Germinal center (tissue), 1 donor: Measurements from ENCODE around the gene SH3PXD2A.

Source experiments
- DNase-seq: peaks from one replicate; pipeline ENCODE4 v3.0.0; 2012; ENCODE audit warnings: mixed read lengths, low spot score

Gene SH3PXD2A

DNA sequence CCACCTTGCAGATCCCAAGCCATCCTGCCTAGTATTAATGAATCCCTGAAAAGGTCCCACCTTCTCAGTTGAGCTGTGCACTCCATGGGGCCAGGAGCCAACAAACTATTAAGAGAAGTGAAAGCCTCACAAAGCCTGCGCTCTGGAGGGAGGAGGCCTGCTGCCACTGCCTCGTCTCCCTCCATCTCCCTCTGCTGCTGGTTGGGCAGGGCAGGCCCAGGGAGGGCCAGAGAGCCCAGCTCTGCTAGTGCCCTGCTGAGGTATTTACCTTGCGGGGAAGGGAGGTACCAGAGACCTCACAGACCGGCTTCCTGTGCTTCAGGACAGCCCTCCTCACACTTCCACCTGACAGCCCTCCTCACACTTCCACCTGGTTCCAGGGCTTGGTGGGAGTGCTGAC, 171.5 kb downstream of the SH3PXD2A start:
- no peak for DNase-seq

DNA sequence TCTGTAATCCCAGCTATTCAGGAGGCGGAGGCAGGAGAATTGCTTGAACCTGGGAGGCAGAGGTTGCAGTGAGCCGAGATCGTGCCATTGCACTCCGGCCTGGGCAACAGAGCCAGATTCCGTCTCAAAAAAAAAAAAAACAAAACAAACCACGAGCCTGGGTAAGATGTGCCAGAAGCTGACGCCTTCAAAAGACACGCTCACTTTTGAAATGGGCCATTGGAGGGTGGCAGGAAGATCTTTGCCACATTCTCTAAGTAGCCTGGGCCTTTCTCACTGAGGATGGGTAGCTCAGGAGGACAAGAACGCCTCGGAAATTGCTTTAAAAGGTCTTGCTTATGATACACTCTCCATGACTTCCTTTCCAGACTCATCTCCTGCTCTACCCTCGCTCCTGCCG, 172.7 kb downstream of the SH3PXD2A start:
- DNase-seq: no peak

DNA sequence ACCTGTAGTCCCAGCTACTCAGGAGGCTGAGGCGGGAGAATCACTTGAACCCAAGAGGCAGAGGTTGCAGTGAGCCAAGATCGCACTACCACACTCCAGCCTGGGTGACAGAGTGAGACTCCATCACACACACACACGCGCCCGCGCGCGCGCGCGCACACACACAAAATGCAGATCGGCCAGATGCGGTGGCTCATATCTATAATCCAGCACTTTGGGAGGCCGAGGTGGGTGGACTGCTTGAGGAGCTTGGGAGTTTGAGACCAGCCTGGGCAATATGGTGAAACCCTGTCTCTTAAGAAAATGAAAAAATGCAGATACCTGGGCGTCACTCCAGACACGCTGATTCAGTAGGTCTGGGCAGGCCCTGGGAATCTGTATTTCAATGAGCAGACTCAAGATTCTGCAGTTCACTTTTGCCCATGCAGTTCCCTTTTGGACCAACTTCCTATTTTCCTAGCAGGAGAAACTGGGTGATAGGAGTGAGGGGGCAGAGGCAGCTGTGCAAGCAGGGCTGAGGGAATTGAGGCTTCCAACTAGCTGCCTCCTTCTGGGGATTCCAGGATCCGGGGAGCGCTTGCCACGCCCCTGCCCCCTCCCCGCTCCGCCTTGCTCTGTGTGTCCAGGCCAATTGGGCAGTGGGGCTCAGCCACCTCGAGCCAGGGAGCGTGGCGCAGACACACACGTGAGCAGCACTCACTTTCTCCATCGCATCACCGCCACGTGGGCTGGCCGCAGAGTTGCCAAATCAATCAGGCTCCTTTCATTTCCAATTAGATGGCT, 173.6 kb downstream of the SH3PXD2A start:
- no peak for DNase-seq

DNA sequence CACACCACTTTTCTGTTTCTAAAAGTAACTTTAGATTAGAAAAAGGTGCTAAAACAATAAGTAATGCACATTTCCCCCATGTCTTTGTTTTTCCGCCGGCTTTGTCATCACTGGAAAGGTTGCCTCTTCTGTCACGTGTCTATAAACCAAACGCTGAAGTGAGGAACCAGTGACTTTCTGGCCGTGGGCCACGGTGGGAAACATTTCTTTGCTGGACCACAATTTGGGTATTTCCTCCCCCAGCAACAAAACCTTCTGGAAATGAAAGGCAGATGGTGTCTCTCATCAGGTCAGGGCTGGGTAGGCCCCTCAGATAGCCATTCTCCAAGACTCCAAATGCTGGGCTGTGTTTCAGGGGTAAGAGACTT, 174.5 kb downstream of the SH3PXD2A start:
- no peak for DNase-seq

DNA sequence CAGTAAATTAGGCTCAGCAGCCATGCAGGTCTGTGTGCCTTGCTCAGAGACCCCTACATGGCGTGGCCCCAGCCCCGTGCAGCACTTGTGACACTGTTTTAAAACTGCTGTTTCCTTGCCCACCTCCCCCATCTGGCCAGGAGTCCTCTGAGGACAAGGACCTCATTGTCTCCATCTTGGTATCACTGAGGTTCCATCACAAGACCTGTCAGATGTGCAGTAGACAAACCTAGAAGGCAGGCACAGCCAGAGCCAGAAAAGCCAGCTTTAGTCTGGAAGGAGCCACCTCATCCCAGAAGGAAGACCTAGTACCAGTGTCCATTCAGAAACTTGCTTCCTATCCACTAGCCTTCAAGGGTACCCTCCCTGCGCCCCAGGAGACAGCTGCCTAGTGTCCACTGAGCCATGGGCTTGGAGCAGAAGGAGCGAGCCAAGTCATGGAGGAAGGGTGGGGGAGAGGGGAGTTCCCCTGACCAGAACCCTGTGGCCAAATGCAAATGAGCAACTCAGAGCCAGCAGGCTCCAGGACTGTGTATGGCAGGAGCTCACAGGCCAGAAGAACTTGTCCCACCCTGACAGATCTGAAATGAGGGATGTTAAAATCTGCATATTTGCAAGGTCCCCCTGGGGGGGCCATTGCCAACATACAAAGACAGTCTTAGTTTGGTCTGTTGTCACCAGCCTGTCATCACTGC, 176.1 kb downstream of the SH3PXD2A start:
- DNase-seq: no peak

DNA sequence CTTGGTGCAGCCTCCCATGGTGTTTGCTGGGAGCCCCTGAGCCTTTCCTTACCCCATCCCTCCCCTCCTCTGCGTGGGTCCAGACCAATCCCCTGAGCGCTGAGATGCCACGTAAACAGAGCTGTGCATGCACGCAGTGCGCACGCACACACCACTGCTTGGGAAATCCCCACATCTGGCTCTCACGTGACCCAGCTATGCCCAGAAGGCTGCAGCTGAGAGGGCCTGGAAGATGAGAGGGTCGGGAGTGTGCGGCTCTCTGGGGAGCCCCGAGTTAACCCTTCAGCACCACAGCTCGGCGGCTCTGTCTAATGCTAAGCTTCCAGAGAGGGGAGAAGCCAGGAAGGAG, 177.2 kb downstream of the SH3PXD2A start:
- DNase-seq: peak; percentile 89

DNA sequence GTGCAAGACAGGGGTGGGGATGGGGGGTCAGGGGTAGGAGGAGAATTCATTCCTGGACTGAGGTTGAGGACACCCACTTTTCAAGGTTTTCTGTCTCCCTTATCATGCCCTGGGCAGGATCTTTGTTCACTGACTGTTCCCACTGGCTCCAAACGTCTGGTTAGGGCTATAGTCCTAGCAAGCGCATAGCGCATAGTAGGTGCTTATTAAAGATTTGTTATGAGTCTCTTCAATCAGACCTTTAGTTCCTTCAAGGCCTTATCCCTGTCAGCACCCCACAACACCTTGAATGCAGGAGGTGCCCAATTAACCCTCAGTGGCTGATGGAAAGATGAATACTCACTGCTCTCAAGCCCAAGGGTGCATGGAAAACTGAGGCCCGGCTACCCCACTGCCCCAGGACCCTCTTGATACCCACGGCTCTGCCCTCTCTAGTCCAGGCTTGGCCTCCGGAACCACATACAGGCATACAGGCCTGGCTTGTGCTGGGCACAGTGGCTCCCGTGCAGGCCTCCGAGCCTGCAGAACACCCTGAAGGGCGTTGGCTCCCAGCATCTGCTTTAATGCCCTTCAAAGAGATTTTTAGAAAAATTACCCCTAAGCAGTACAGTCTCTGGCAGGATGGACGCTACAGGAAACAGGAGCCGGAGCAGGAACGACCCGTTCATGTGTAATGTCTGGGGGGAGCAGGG, 177.7 kb downstream of the SH3PXD2A start:
- no peak for DNase-seq

DNA sequence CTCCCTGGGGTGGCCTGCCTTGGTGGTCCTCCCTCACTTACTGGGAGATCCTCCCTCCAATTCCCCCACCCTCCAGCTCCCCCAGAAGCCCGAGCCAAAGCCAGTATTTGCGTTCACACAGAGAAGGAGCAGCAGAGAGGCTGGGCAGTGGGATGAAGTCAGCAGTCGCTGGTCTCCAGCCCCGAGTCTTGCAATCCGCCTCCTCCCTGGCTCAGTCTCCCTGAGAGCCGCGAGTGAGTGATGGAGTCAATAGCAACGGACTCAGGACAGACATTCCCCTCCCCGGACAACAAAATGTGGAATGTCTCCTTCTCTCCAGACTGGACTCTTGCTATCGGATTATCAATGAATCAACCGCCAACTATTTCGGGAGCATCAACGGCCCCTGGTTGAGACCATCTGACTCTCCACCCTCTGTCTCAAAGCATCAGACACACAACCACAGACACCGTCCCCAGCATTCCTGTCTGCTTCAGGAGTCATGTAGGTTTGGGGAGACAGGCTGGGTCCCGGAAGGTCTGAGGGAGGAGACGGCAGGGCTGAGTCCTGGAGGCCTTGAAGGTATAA, 178.4 kb downstream of the SH3PXD2A start:
- no peak for DNase-seq

DNA sequence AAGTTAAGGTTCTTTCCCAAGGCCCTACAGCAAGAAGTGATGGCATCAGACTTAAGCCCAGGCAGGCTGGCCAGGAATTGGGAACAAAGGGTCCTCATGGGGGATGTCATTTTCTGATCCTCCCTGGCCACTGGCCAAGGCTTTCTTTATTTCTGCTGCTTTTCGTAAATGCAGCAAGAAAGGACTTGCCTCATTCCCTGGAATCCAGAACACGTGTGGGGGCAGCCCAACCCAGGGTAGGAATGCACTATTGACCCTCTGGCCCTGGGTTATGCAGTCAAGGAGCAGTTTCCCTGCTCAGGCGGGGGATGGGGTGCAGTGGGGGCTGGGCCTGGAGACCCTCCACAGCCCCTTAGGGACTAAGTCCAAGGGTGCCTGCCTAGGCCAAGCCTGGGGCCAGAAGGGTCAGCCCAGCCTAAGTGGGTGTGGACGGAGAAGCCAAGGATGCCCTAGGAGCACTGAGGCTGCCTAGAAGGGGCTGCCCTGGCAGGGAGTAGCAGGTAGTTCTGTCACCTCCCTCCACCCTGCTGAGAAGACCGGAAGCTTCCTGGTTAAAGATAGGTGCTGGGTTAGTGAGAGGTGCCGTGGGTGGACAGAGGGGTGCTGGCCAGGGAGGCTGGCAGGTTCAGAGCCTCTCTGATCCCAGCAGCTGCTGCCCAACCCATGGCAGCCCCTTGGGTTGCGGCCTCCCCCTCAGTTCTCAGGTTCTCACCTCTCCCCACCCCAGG, 179.2 kb downstream of the SH3PXD2A start:
- DNase-seq: no peak

DNA sequence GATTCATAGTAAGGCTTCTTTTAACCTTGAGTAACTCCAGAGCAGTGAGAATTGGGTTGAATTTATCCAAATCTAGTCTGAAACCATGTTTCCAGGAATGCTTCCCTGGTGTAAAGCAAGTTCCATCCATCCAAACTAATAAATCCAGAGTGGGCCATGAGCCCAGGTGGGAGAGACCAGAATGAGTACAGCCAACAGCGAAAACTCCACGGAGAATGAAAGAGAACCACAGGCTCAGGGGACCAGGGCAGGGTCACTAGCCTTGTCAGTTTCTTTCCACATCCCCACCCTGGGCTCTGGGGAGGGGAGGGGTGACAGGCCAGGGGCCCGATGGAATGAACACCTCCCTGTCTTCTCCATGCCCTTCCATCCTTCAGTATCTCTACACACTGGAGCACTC, 181.8 kb downstream of the SH3PXD2A start:
- no peak for DNase-seq

DNA sequence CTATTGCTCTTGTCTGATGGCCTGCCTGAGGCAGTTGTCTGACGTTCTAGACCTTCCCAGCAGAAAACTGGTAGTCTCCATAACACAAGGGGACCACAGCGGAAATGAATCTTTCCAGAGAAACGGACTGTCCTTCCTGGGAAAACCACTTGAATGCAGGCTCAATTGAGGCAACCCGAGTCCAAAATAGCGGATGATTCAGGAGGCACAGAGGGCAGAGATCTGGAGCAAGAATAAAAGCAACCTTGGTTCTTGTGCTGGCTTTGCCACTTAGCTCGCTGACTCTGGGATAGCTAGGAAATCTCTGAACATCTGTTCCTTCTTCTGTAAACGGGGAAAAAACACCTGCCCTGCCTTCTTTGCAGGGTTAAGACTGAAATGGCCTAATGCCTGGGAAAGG, 183.0 kb downstream of the SH3PXD2A start:
- DNase-seq: no peak

DNA sequence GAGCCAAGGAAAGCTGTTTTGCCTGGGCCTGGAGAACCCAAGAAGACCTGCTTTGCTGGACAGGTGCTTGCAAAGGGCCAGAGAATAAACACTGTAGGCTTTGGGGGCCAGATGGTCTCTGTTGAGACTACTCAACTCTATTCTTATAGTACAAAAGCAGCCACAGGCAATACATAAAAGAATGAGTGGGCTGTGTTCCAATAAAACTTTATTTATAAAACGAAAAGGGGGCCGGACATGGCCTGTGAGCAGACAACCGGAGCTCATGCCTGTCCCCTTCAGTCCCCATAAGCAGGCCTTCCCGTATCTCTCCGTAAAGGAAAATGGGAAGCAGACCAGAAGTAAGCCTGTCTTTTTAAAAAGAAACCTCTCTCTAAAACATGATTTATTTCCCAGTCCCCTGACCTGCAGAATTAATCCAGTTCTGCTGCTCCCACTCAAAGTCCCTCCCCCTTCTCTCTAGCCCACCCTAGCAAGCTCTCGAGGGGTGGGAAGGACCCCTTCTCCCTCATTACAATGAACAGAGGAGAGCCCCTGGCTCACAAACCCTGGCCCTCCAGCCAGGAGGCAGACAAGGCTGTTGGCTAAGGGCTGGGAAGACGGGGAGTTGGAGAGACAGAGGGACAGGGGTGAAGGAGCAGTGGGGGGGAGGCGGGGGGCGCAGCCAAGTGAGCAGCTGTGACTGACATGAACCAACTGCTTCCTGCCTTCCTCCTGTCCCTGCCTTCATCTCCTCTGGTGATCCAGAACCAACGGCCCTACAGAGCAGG, 184.1 kb downstream of the SH3PXD2A start:
- no peak for DNase-seq

DNA sequence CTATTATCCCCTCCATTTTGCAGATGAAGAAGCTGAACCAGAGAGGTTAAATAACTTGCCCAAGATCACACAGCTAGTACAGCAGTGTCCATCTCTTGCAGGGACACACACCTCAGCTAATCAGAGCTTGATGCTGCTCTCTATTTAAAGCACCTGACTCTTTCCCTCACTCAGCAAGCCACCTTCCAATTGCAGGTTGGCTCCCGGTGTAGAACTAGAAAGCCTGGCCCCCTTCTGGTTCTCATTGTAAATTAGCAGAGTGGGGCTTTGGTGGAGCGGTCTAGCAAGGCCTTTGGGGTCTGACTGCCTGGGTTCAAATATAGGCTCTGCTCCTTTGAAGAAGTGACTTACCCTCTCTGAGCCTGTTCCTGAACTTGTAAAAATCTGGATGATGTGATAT, 185.4 kb downstream of the SH3PXD2A start:
- no peak for DNase-seq

DNA sequence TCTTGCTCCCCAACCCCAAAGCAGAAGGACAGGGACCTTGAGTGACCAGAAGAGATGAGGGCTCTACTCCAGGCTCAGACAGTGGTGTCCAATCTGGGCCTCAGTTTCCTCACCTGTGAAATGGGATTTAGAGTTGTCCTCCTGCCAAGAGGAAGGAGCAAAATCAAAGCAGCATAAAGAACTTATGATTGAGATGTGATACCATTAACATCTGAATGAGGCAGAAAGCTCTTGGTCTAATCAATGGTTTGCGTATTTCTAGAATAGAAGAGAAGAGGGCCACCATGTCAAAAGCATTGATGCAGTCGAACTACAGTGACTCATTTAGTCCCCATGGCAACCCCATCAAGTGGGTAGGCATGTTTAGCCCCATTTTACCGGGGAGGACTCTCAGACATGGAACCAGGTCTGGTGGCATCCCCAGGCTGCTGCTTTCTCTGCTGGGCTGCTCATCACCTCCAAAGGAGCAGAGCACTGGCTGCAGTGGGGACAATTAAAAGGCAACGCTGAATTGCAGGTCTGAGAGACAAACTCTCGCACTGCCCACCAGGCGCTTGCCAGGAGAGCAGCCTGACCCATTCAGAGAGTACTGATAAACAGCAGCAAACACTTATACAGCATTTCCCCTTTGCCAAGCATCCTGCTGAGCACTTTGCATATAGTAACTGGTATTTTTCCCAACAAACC, 186.0 kb downstream of the SH3PXD2A start:
- DNase-seq: no peak

DNA sequence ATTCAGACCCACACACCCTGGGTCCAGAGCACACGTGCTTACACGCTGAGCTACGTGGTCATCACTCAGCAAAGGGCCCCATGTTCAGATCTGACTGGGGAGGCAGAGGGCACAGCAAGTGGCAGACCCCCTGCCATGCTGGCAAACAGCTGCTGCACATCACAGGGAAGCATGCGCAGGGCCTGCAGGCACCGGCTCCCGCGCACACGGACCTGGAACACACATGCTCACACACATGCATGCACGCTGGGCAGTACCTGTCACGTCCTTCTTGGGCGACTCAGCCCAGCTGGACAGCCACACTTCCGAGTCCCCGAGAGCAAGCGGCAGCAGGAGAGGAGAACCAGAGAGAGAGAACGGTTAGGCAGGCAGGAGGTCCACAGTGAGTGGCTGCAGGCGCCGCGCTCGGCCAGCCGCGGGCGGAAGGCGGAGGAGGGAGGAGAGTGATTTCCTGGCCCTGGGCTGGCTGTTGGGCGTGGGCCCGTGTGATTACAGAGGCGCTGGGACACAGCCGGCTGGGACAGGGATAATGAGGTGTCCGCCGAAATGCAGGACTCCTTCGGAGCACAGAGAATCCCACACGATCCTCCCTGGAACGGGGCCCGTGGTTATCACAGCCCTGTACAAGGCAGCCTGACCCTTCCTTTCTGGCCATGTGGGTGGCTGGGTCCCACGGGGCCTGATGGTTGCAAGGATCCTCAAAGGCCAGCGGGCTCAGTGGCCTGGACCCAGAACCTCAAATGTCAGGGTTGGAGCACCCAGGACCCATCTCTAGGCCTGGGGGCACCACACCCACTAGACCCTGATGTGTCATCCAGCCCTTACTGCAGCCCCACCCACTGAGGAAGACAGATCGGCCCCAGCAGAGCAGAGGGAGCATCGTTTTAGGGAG, 186.8 kb downstream of the SH3PXD2A start:
- DNase-seq: no peak

DNA sequence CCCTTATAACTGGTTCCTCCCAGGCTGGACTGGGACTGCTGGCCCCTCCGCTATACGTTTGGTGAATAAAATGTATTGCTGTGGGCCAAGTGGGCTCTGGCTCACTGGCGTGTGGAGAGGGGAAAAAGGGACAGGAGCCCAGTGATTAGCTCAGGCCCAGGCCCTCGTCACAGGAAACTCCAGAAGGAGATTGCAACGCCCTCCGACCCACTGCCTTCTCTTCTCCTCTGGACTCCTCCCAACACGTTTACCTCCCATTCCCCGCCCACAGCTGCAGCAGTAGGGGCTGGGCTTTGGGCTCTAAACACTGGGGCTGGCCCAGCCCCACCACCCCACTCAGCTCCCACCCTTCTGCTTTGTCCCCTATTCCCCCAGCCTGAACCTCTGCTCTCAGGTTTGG, 188.0 kb downstream of the SH3PXD2A start:
- DNase-seq: no peak

DNA sequence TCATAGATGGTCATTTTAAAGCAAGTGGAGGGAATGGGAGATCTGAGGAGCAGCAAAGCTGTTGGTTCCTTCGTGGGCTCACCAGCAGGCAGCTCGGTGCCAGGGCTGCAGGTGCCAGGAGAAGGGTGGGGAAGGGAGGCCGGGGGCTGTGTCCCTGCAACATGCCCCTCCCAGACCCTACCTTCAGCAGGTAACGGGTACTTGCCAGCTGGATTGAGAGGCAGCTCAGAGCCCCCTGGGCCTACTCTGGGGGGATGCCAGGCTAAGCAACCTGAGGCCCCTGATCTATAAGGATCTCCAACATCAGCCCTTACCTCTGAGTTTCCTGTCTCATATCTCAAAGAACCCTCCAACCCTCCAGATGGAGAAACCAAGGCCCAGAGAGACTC, 188.6 kb downstream of the SH3PXD2A start:
- DNase-seq: no peak

DNA sequence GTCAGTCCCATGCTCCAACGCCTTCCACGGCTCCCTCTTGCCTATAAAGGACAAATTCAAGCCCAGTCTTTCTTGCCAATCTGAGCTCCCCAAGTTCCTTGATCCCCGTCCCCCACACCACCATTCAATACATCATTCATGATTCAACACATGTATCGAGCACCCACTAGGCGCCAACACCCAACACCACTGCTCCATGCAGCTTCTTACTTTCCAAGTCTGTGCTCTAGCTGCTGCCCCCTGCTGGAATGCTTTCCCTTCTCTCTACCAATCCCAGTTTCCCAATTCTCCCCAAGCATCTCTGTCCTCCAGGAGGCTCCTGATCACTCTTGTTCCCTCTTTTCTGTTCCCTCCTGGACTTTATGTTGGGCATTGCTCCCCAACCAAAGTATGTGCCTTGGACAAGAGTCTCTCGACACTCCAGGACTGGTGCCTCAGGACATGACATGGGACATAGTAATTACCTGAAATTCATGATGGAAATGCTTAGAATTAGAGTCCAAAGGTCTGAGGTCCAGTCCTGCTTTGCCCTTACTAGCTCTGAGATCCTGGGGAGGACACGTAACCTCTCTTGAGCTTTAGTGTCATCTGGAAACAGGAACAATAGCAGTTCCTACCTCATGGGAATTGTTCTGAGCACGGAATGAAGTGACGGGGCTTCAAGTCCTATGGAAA, 189.2 kb downstream of the SH3PXD2A start:
- DNase-seq: no peak

DNA sequence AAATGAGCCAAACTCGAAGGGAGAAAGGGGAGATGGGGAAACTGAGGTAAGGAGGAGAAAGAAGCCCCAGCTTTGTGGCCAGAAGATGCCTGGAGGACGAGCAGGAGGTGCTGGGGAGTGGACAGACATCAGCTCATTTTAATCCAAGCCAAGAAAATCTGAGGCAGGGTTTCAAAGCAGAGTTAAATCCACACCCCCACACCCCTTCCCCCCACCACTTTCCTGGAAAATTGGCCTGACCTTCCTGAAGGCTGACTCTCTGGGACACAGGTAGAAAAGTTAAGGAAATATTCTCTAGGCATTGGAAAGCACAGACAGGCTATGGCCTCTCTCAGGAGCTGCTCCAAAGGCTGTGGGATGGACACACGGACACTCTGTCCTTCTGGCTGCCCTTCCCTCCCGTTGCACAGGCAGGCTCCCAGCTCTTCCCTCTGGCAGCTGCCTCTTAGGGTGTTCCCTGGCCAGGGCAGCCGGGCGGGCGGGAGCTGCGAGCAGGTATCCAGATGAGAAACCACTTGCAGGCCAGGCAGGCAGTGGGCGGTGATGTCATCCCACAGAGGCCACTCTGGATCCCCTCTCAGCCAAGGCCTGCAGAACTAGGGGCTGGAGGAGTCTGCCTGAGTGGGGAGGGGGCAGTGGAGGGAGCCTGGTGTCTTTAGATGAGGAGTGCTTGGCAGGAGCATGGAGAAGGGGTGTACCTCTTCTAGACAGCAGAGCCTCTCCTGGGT, 190.1 kb downstream of the SH3PXD2A start:
- no peak for DNase-seq
